Middle frontal gyrus (tissue), 1 donor: Measurements from ENCODE around the gene TNPO2.
"Not testable (repeated sequence)": the region's sequence is repeated elsewhere in the genome, so short reads cannot be mapped to it uniquely, and the experiment has no call there.

Experiments
- DNase-seq: peaks from one replicate; pipeline ENCODE4 v3.0.0-alpha.2; 2015; ENCODE audit warnings: low spot score; ENCODE audit errors: extremely low spot score

The TNPO2 gene

DNA sequence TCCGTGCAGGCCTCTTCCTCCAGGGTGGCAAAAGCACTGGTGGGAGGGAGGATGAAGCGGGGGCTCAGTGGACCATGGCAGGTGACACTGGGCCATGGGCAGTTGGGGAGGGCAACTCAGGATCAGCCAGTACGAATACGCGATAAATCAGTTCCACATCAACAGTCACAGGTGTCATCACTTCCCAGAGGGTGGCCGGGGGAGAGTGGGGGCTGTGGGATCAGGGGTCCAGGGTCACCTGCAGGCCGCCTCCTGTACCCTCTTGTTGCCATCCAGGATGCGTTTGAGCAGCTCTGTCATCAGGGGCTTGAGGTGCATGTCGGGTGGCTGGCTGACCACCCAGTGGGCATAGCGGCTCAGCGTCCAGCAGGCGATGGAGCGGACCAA is 17.4 kb downstream of the TNPO2 start:
- no peak for DNase-seq

DNA sequence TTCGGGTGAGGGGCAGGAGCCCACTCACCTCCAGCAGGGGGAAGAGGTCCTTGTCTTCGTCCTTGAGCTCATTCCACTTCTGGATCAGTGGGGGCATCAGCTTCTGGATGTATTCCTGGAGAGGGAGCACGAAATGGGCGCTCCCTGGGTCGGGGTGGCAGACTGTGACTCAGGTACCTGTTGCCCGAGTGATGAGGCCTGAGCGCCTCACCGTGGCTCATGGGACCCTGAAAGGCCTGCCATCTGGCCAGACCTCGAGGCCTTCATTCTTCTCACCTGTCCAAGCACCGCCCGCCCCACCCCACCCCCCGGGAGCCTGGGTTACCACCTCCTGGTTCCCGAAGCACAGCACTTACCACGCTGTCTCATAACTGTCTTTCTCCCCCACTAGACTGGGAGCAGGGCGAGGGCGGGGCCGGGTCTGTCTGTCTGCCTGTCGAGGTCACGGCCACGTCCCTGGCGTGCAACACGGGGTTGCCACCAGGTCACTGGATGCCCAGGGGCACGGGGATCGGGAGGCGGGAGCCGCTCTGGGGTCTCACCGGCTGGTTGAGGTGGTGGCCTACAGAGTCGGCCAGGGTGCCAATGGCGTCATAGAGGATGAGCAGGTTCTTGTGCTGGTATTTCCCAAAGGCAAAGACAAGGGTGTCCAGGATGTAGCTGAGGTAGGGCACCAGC is 17.9 kb downstream of the TNPO2 start:
- DNase-seq: no peak

GRCh38 chr19:12705169-12705568 is 18.6 kb downstream of the TNPO2 start:
- DNase-seq: no peak

DNA sequence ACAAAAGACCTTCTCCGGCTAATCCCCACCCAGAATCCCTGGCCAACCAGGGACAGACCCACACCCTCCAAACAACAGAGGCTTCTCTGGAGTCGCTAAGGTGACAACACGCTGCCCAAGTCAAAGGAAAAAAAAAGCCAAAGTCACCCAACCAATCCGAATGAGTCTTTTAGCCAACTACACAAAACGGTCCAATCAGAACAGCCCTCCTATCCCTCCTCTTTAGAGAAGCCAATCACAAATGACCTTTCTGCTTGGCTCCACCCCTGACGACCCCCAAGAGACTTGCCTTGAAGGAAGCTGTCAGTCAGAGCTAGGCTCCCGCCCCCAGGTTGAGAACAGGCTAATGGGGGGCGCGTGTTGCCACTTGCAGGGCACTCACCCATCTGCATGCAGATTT is 20.7 kb downstream of the TNPO2 start:
- no peak for DNase-seq

GRCh38 chr19:12701596-12702282 is 22.0 kb downstream of the TNPO2 start:
- no peak for DNase-seq

- no peak for DNase-seq
Observed at GRCh38 chr19:12698138-12698537, 25.6 kb downstream of the TNPO2 start.

GRCh38 chr19:12697425-12697824 is 26.3 kb downstream of the TNPO2 start:
- not testable (repeated sequence) for DNase-seq

DNA sequence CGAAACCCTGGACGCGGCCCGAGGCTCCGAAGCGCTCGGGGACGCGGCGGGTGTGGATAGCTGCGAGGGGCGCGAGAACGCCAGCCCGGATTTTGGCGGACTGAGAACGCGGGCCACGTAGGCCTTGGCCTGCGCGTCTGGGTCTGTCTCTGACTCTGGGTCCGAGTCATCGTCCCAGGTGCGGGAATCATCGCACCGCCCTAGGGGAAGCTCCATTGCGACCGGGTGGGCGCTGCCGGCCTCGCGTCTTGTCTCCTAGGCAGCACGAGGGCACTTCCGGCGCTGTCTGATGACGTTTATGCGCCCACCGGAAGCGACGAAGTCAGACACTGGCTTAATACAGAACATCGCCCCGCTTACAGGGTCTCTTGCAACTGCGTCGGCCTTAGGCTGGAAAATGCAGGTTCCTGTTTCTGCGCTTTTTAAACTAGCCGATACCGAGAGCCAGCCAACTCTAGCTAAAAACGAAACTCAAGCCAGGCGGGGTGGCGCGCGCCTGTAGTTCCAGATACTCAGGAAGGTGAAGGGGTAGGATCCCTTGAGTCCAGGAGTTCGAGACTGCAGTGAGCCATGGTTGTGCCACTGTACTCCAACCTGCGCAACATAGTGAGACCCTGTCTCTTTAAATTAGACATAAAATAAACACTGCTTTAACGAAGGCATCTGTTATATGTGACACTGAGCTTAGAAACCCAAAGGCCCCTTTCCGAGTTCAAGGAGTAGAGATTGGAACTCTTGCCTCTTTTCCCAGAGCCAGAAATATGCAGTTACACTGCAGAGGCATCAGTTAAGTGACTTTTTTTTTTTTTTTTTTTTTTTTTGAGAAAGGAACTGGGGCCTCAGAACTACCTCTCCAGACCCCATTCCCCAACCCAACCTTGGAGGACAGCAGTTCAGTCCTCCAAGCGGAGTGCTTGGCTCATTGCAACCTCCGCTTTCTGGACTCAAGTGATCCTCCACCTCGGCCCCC is 27.1 kb downstream of the TNPO2 start, which contains the start of gene FBXW9:
FBXW9 (minus strand) TSS at position 266 of the 970 bp plus-strand sequence; CDS start at position 216, 50 bp downstream.
- DNase-seq: peak; percentile 92

- DNase-seq: no peak
Observed at GRCh38 chr19:12695997-12696365, 27.8 kb downstream of the TNPO2 start.

DNA sequence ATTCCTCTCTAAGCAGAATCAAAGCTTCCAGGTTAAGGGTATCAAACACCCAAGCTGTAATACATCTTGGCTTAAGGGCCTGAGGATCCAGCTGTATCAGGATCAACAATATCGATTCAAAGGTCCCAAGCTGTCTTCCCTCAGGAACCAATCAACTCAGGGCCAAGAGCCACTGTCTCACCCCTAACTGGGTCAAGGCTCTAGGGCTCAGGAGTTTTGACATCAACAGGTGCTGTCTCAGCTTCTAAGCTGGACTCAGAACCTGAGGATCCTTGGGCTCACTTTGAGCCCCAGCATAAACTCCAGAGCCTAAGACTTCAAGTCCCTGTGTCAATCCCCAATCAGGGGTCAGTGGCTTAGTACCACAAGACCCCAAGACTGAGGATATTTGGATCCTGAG is 28.2 kb downstream of the TNPO2 start:
- DNase-seq: no peak

- no peak for DNase-seq
Observed at GRCh38 chr19:12695096-12695495, 28.6 kb downstream of the TNPO2 start.

DNA sequence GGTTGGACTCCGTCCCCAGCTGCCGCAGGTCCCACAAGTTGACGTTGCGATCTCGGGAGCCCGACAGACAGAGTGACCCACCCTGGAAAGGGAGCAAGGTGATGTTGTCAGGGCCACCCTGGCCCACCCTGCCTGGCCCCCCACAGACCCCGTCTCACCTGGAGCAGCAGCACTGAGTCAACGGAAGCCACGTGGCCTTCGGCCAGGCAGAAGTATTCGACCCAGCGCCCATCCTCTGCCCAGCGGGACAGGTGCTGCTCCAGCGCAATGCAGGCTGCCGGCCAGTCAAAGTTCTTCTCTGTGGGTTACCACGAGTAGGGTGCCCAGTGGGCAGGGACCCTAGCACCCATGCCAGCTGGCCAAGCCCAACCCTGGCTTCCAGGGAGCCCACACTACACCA is 29.1 kb downstream of the TNPO2 start:
- no peak for DNase-seq

- DNase-seq: no peak
Observed at GRCh38 chr19:12692960-12693359, 30.8 kb downstream of the TNPO2 start.

GRCh38 chr19:12689581-12690216 is 34.0 kb downstream of the TNPO2 start:
- DNase-seq: no peak

DNA sequence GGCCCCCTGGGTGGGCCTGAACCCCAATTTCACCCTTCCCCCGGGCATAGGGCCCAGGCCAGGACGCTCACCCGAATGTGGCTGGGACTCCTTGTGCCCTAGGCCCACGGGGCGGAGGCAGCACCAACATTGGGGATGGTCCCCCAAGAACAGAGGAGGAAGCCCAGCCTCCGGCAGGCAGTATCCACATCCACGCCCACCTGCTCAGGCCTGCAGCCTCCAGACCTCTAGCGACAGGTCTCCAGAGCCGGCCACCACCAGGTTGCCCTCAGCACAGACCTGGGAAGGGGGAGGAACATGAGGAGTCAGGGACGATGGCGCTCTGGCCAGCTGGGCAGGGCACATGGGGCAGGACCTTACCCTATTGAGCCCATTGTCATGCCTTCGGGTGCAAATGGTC is 34.7 kb downstream of the TNPO2 start:
- DNase-seq: no peak

- DNase-seq: no peak
Observed at GRCh38 chr19:12687496-12688196, 36.1 kb downstream of the TNPO2 start, which contains the start of gene GNG14. TSS of gene GNG14 (plus strand) at chr19:12687998. CDS start at chr19:12688049, 51 bp downstream.

DNA sequence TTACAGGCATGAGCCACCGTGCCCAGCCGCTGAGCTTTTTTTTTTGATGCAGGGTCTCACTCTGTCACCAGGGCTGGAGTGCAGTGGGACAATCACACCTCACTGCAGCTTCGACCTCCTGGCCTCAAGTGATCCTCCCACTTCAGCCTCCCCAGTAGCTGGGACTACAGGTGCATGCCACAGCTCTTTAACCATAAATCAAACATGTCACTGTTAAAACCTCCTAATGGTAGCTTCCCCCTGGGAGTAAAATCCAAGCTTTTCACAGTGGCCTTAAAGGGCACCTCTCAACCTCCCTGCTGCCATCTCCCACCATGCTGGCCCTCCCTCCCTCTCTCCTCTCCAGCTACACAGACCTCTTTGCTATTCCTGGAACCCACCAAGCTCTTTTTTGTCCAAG is 37.9 kb downstream of the TNPO2 start:
- no peak for DNase-seq

- peak; percentile 91 for DNase-seq
Observed at GRCh38 chr19:12681074-12681987, 42.4 kb downstream of the TNPO2 start, which contains the start of gene DHPS. TSS of gene DHPS (minus strand) at chr19:12681880. CDS start at chr19:12681766, 114 bp downstream.

- DNase-seq: no peak
Observed at GRCh38 chr19:12680034-12680433, 43.7 kb downstream of the TNPO2 start.
